AG09309 (cell line): ENCODE measurements around the gene CYCS.
"Not testable (repeated sequence)": the region's sequence is repeated elsewhere in the genome, so short reads cannot be mapped to it uniquely, and the experiment has no call there.

Source experiments
- DNase-seq: peaks from one replicate; pipeline ENCODE4 v3.0.0-alpha.2; 2010; ENCODE audit warnings: low read depth
- H3K4me3 ChIP-seq: 2 replicates; pipeline ENCODE4 v1.5.1; 2011; ENCODE audit warnings: mild to moderate bottlenecking, low read depth, low read length, moderate library complexity; ENCODE audit not compliant: control insufficient read depth
- CTCF ChIP-seq: IDR thresholded peaks from 2 replicates; pipeline ENCODE4 v1.5.1; 2011; ENCODE audit warnings: mild to moderate bottlenecking, low read depth, low read length, inconsistent platforms; ENCODE audit not compliant: insufficient read depth, control insufficient read depth; ENCODE audit errors: missing control alignments

Gene CYCS

DNA sequence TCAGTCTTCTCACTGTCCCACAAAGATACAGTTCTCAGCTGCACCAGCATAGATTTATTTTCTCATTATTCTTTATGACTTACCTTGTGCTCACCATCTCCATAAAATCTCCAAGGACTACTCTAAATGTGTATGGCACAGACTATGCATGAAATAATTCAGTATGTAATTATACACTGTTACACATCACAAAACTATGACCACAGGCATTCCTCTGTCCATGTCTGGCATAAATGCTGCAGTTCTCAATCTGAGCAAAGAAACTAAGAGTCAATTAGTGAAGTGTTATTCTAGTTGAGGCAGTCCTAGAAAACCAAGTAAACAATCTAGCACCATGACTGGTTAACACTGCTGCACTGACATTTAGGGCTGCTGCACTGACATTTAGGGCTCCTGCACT is 2.7 kb downstream of the CYCS start:
- DNase-seq = no peak
- no peak for TF ChIP-seq CTCF
- H3K4me3 ChIP-seq = no peak overlapping the region

GRCh38 chr7:25121599-25121998 is 3.5 kb downstream of the CYCS start:
- TF ChIP-seq CTCF = no peak
- no peak overlapping the region for H3K4me3 ChIP-seq

DNA sequence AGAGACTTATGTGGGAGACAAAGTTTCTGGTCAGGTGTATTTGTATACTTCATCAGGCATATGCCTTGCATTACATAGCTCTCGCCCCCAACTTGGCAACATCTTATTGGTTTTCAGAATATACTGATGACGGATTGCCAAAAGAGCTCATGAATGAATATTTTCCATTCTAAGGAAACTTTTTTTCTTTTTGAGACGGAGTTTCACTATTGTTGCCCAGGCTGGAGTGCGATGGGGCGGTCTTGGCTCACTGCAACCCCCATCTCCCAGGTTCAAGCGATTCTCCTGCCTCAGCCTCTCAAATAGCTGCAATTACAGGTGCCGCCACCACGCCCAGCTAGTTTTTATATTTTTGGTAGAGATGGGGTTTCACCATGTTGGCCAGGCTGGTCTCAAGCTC is 6.0 kb downstream of the CYCS start:
- DNase-seq = no peak
- no peak for TF ChIP-seq CTCF
- no peak overlapping the region for H3K4me3 ChIP-seq

More at GRCh38 chr7:25121599-25121998, 3.5 kb downstream of the CYCS start:
- no peak for DNase-seq

- H3K4me3 ChIP-seq = no peak overlapping the region
- TF ChIP-seq CTCF = no peak
- DNase-seq = no peak
Observed at GRCh38 chr7:25118048-25118753, 6.9 kb downstream of the CYCS start.

DNA sequence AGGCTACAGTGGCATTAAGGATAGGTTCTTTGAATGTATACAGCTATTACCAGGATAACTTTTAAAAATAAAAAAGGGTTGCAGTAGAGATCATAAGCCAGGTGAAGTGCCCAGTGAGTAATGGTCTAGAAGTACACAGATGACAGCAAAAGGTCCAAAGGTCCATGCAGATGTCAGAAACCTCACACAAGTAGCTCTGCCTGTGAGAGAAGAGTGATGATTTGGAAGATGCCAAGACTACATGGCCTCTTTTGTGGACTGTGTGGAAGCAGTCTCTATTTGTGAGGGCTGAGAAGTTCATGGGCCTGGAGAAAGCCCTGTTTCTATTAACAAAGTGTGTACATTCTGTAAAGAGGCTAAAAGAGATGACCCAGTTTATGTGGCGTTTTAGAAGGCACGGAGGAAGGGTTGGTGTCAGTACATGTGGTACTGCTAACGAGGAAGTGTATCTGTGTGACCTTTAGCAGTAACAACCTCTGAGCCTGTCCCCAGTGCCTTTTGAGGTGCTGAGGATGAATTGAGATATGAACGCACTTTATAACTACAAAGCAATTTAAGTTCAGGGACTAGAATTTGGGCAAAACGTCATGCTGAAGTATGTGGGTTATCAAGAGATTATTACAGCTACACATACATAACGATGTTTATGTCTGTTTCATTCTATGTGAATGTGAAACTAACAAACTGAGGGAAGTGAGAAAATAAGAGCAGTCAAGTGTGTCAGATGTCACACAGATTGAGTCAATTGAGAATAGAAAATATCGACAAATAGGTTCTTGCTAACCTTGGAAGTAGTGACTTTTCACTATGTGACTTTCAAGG is 7.6 kb downstream of the CYCS start:
- no peak overlapping the region for H3K4me3 ChIP-seq
- TF ChIP-seq CTCF = no peak
- no peak for DNase-seq

DNA sequence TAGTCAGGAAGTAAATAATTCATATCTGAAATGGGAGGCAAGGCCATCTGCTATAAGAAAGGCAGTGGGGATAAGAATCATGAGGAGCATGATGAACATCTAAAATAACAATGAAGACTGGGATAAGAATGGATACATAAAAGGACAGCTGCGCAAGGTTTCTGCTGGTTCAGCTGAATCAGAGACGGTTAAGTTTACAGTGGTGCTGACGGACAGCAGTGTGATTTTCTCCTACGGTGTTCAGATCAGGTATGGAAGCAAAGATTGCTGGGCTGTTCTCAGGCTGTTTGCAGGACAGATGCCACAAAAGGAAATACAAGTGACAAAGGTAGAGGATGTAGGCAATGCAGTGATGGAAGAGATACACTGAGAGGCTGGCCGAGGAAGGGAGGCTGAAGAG is 8.4 kb downstream of the CYCS start:
- DNase-seq = no peak
- H3K4me3 ChIP-seq = no peak overlapping the region
- TF ChIP-seq CTCF = no peak

GRCh38 chr7:25110514-25110913 is 14.5 kb downstream of the CYCS start:
- DNase-seq, H3K4me3 ChIP-seq: not testable (repeated sequence)
